Endothelial cell of umbilical vein (primary cell): Measurements from ENCODE around the gene ABL1. TPM values are rescaled to one million over a fixed set of nuclear protein-coding genes. Genes with fewer than 3 reads are reported as not detected.

ENCODE experiments used
- BruUV-seq: library from RNA; stranded (reverse); fragments of 400-500 nt; replicated peaks from 2 replicates; lab custom pipeline; 2021; lab: Mats Ljungman, UMichigan
- CTCF ChIA-PET: fragments of 300-600, 350-600 bp; sonication (Branson Sonifier 250); formaldehyde crosslinking; loops from one replicate; lab custom pipeline; 2021; ENCODE audit warnings: antibody characterized with exemption, inconsistent platforms; lab: Charles Lee
- POLR2A ChIA-PET: fragments of 300-600, 350-600 bp; sonication (Branson Sonifier 250); formaldehyde crosslinking; loops from one replicate; lab custom pipeline; 2021; ENCODE audit warnings: antibody characterized with exemption, inconsistent platforms; lab: Charles Lee
- DNase-seq: peaks from one replicate; pipeline ENCODE4 v3.0.0-alpha.2; 2011; ENCODE audit warnings: low read depth, low spot score
- FAIRE-seq: peaks from 2 replicates; lab custom pipeline; 2011; peaks lifted over from hg19 to GRCh38; lab: Jason Lieb, UNC
- H2AFZ ChIP-seq: 2 replicates; pipeline ENCODE4 v1.6.0; 2012; ENCODE audit warnings: low read depth, low read length, control low read depth, inconsistent platforms
- H3K27ac ChIP-seq: 2 replicates; pipeline ENCODE4 v1.5.1; 2011; ENCODE audit warnings: low read depth, mild to moderate bottlenecking, control low read depth, low read length, moderate library complexity; ENCODE audit not compliant: insufficient read depth
- H3K27me3 ChIP-seq, 2 experiments: 2 replicates each; pipeline versions ENCODE4 v1.6.0 to v1.6.1; 2011; ENCODE audit warnings: low read length in 2 of 2, mixed read lengths in 1 of 2; ENCODE audit not compliant: control insufficient read depth in 2 of 2, insufficient read depth in 2 of 2
- H3K36me3 ChIP-seq, 2 experiments: 2 replicates in 1 of 2; 3 replicates in 1 of 2; pipeline ENCODE4 v1.5.1; 2011; ENCODE audit warnings: low read length in 2 of 2, mild to moderate bottlenecking in 1 of 2, moderate library complexity in 1 of 2; ENCODE audit not compliant: control insufficient read depth in 2 of 2, insufficient read depth in 2 of 2; ENCODE audit errors: extremely low read depth in 1 of 2
- H3K4me1 ChIP-seq: 3 replicates; pipeline ENCODE4 v1.5.1; 2011; ENCODE audit warnings: mild to moderate bottlenecking, low read length; ENCODE audit not compliant: control insufficient read depth, insufficient read depth; ENCODE audit errors: extremely low read depth
- H3K4me2 ChIP-seq: 2 replicates; pipeline ENCODE4 v1.6.1; 2011; ENCODE audit warnings: low read length, control low read depth, mixed read lengths; ENCODE audit not compliant: insufficient read depth
- H3K4me3 ChIP-seq, 3 experiments: fragments of 200-600 bp in 1 of 3; sonication (generic), shearing (Covaris generic) in 1 of 3; replicated peaks in 1 of 3; 2 replicates each; pipeline ENCODE4 v1.5.1; 2011 to 2016; ENCODE audit warnings: control low read depth in 3 of 3, low read length in 3 of 3, mild to moderate bottlenecking in 2 of 3, inconsistent platforms in 1 of 3, low read depth in 1 of 3, moderate library complexity in 1 of 3; ENCODE audit not compliant: insufficient read depth in 1 of 3
- H3K79me2 ChIP-seq: 2 replicates; pipeline ENCODE4 v1.6.0; 2012; ENCODE audit warnings: low read length, inconsistent platforms; ENCODE audit not compliant: control insufficient read depth, insufficient read depth
- H3K9ac ChIP-seq: replicated peaks from 2 replicates; pipeline ENCODE3; 2011; ENCODE audit warnings: low read length, control low read depth; ENCODE audit not compliant: insufficient read depth; ENCODE audit errors: extremely low read depth
- H3K9me1 ChIP-seq: replicated peaks from 3 replicates; pipeline ENCODE4 v1.6.0; 2011; ENCODE audit warnings: mild to moderate bottlenecking, low read length; ENCODE audit not compliant: control insufficient read depth, insufficient read depth; ENCODE audit errors: extremely low read depth
- H3K9me3 ChIP-seq: replicated peaks from 2 replicates; pipeline ENCODE4 v1.5.1; 2012; ENCODE audit warnings: low read length, inconsistent platforms; ENCODE audit not compliant: control insufficient read depth, insufficient read depth
- H4K20me1 ChIP-seq: replicated peaks from 2 replicates; pipeline ENCODE3; 2011; ENCODE audit warnings: mild to moderate bottlenecking, low read length; ENCODE audit not compliant: control insufficient read depth, insufficient read depth; ENCODE audit errors: extremely low read depth
- CTCF ChIP-seq, 2 donors: IDR thresholded peaks; 1 replicate in 1 of 2; 2 replicates in 1 of 2; pipeline ENCODE4 v1.5.1; 2011; ENCODE audit warnings: low read length in 2 of 2, mild to moderate bottlenecking in 2 of 2, moderate library complexity in 2 of 2, control low read depth in 1 of 2, inconsistent platforms in 1 of 2, low read depth in 1 of 2; ENCODE audit not compliant: insufficient read depth in 1 of 2; ENCODE audit errors: extremely low read depth in 1 of 2
- EZH2 ChIP-seq: IDR thresholded peaks from 2 replicates; pipeline ENCODE4 v1.6.1; 2012; ENCODE audit warnings: borderline replicate concordance, low read depth, mild to moderate bottlenecking, moderate library complexity, low read length, inconsistent platforms; ENCODE audit not compliant: severe bottlenecking
- FOS ChIP-seq: IDR thresholded peaks from 2 replicates; pipeline ENCODE4 v1.6.1; 2011; ENCODE audit warnings: mild to moderate bottlenecking, low read length, moderate library complexity, borderline replicate concordance; ENCODE audit not compliant: insufficient read depth
- GATA2 ChIP-seq: IDR thresholded peaks from 2 replicates; pipeline ENCODE4 v1.7.0; 2011; ENCODE audit warnings: low read depth, mild to moderate bottlenecking, moderate library complexity, mixed read lengths, low read length; ENCODE audit not compliant: insufficient read length, insufficient read depth
- JUN ChIP-seq: IDR thresholded peaks from 2 replicates; pipeline ENCODE4 v1.6.1; 2011; ENCODE audit warnings: borderline replicate concordance, low read depth; ENCODE audit not compliant: insufficient read length, insufficient read depth
- MAX ChIP-seq: IDR thresholded peaks from 2 replicates; pipeline ENCODE4 v1.6.1; 2011; ENCODE audit not compliant: insufficient read depth, insufficient read length
- MYC ChIP-seq: IDR thresholded peaks from one replicate; pipeline ENCODE4 v1.6.1; 2011; ENCODE audit warnings: mild to moderate bottlenecking, low read depth, low read length
- POLR2A ChIP-seq: IDR thresholded peaks from 2 replicates; pipeline ENCODE4 v1.6.1; 2012; ENCODE audit warnings: low read depth, mild to moderate bottlenecking, control low read depth, low read length
- POLR2AphosphoS5 ChIP-seq: IDR thresholded peaks from 2 replicates; pipeline ENCODE4 v1.6.1; 2012; ENCODE audit warnings: low read depth, mild to moderate bottlenecking, control low read depth, low read length, moderate library complexity; ENCODE audit not compliant: insufficient read depth
- dilution Hi-C: fragments of 300-500 bp; cut with MboI; formaldehyde crosslinking; loops from one replicate; pipeline ENCODE4 v1.15.0; 2019; ENCODE audit warnings: low sequenced_read_pairs; ENCODE audit not compliant: extremely low pct_ligation_motif_present
- intact Hi-C: fragments of 100-400 bp; cut with micrococcal nuclease; formaldehyde crosslinking; loops from one replicate; pipeline ENCODE4 v1.10.0; 2022
- polyA plus RNA-seq, 4 experiments: library from polyadenylated mRNA; depleted of rRNA in 3 of 4; stranded (reverse) in 3 of 4; unstranded in 1 of 4; fragments of >200 nt; gene quantifications; 2 replicates each; pipeline versions ENCODE4 v1.2.1 to v1.2.3, GENCODE V29; 2011 to 2012; ENCODE audit warnings: missing spikeins in 1 of 4
- total RNA-seq: library from RNA; stranded (reverse); gene quantifications from 2 replicates; pipeline ENCODE4 v1.2.3, GENCODE V29; 2021

ABL1 gene
- total and polyA plus RNA-seq, 2 donors (not counting 3 experiments of a cell fraction or from before 2014, with no cell fraction given): 32.1 to 87.1 TPM

- FAIRE-seq (no peak), DNase-seq (no peak)
- no peaks in the 10 kb centered on the region for H3K27me3 ChIP-seq
- H3K4me2 ChIP-seq: no peak overlapping the region
- no TSS peak for BruUV-seq
- H3K79me2 ChIP-seq: peaks cover 8% of the 10 kb centered on the region
- no peak overlapping the region for H3K4me3 ChIP-seq
- no peak for TF ChIP-seq FOS
- TF ChIP-seq GATA2: no peak
- no peak for TF ChIP-seq CTCF (IDR thresholded peaks at IDR 0.05; ENCODE audit: extremely low read depth in 1 of 2, insufficient read depth in 1 of 2, low read depth in 1 of 2, low read length in 2 of 2)
- no peak for TF ChIP-seq EZH2
- peaks cover 2% of the 10 kb centered on the region for H4K20me1 ChIP-seq
- H3K4me1 ChIP-seq: no peaks in the 10 kb centered on the region
- intact Hi-C loops: no loop called here
- H3K9me1 ChIP-seq: no peaks in the 10 kb centered on the region
- dilution Hi-C loops: no loop called here
- no peaks in the 10 kb centered on the region for H3K9me3 ChIP-seq
- no peak overlapping the region for H3K27ac ChIP-seq
- H3K9ac ChIP-seq: no peak overlapping the region
- ChIA-PET POLR2A (no interaction called here), CTCF (interaction anchor here (0.8 to 1.8 kb wide), 4 partner anchors 9 to 35 kb away, joined by 3 to 10 read pairs (median 5); no protein-coding TSS in a partner anchor)
- H3K36me3 ChIP-seq: no peaks in the 10 kb centered on the region
- no peak overlapping the region for H2AFZ ChIP-seq
Measured at GRCh38 chr9:130806327-130806716, 28.7 kb upstream of the ABL1 start.

GRCh38 chr9:130810609-130811136 is 24.4 kb upstream of the ABL1 start:
- Histone ChIP-seq H4K20me1 (peaks cover 2% of the 10 kb centered on the region), H3K36me3 (no peaks in the 10 kb centered on the region), H3K4me1 (no peaks in the 10 kb centered on the region), H3K9me3 (no peaks in the 10 kb centered on the region), H3K4me3 (no peak overlapping the region), H3K4me2 (no peak overlapping the region), H3K27me3 (no peaks in the 10 kb centered on the region), H3K9me1 (no peaks in the 10 kb centered on the region), H2AFZ (no peak overlapping the region), H3K9ac (no peak overlapping the region), H3K27ac (no peak overlapping the region), H3K79me2 (no peaks in the 10 kb centered on the region)
- TF ChIP-seq GATA2: no peak
- TF ChIP-seq EZH2: no peak
- no peak for TF ChIP-seq CTCF (IDR thresholded peaks at IDR 0.05; ENCODE audit: extremely low read depth in 1 of 2, insufficient read depth in 1 of 2, low read depth in 1 of 2, low read length in 2 of 2)
- no peak for TF ChIP-seq MYC
- TF ChIP-seq POLR2A: no peak
- no peak for TF ChIP-seq MAX
- TF ChIP-seq FOS: no peak
- TF ChIP-seq POLR2AphosphoS5: no peak
- TF ChIP-seq JUN: no peak
- intact Hi-C loops (no loop called here), dilution Hi-C loops (no loop called here)
- BruUV-seq: no TSS peak
- no peak for DNase-seq
- no peak for FAIRE-seq
- POLR2A ChIA-PET: no interaction called here
- CTCF ChIA-PET: no interaction called here
